ENCODE results near the gene MLLT10. TPM values are rescaled to one million over a fixed set of nuclear protein-coding genes. Genes with fewer than 3 reads are reported as not detected.

MLLT10 gene
- 15.0 and 23.3 TPM in 2 replicates for total RNA-seq (2014; rRNA removed)
- 9.2 TPM for polyA plus RNA-seq (2012)

- peak; percentile 96 for DNase-seq (ENCODE audit: low read depth)
Measured at GRCh38 chr10:21533467-21534279, at the start of gene MLLT10. TSS of gene MLLT10 (plus strand) at chr10:21534232. CDS start at chr10:21534645, 413 bp downstream.

GRCh38 chr10:21487416-21488180, 46.4 kb upstream of the MLLT10 start:
- no peak for DNase-seq (ENCODE audit: low read depth)

GRCh38 chr10:21488246-21488956, 45.6 kb upstream of the MLLT10 start:
- peak; percentile 26 for DNase-seq (ENCODE audit: low read depth)

- no peak for DNase-seq (ENCODE audit: low read depth)
Measured at GRCh38 chr10:21488957-21489446, 45.0 kb upstream of the MLLT10 start.

- no peak for DNase-seq (ENCODE audit: low read depth)
Measured at GRCh38 chr10:21490028-21490710, 43.9 kb upstream of the MLLT10 start.

- DNase-seq (ENCODE audit: low read depth) = no peak
Measured at GRCh38 chr10:21490711-21491105, 43.3 kb upstream of the MLLT10 start.

GRCh38 chr10:21492421-21492820, 41.6 kb upstream of the MLLT10 start:
- DNase-seq (ENCODE audit: low read depth) = no peak

- DNase-seq (ENCODE audit: low read depth) = no peak
Measured at GRCh38 chr10:21493784-21494183, 40.2 kb upstream of the MLLT10 start.

GRCh38 chr10:21494191-21495001, 39.6 kb upstream of the MLLT10 start:
- peak; percentile 14 for DNase-seq (ENCODE audit: low read depth)

GRCh38 chr10:21495002-21495751, 38.9 kb upstream of the MLLT10 start:
- DNase-seq (ENCODE audit: low read depth) = no peak

- peak; percentile 71 for DNase-seq (ENCODE audit: low read depth)
Measured at GRCh38 chr10:21495752-21496342, 38.2 kb upstream of the MLLT10 start.

GRCh38 chr10:21496343-21497176, 37.5 kb upstream of the MLLT10 start:
- DNase-seq (ENCODE audit: low read depth) = peak; percentile 39

- DNase-seq (ENCODE audit: low read depth) = peak; percentile 64
Measured at GRCh38 chr10:21497177-21497807, 36.7 kb upstream of the MLLT10 start.

GRCh38 chr10:21498377-21498776, 35.7 kb upstream of the MLLT10 start:
- no peak for DNase-seq (ENCODE audit: low read depth)

GRCh38 chr10:21498986-21499385, 35.0 kb upstream of the MLLT10 start:
- DNase-seq (ENCODE audit: low read depth) = no peak

- no peak for DNase-seq (ENCODE audit: low read depth)
Measured at GRCh38 chr10:21499701-21500577, 34.1 kb upstream of the MLLT10 start.

- DNase-seq (ENCODE audit: low read depth) = no peak
Measured at GRCh38 chr10:21500578-21500910, 33.5 kb upstream of the MLLT10 start.

Data from LHCN-M2 (cell line).